CD4-positive, alpha-beta T cell (primary cell): ENCODE data around the gene ASS1. TPM values are rescaled to one million over a fixed set of nuclear protein-coding genes. Genes with fewer than 3 reads are reported as not detected.

Experiments
- ATAC-seq: fragments of 200-7000 bp; cut with Tn5 transposase; one replicate; pipeline ENCODE4 v1.10.0; 2022; ENCODE audit warnings: mild to moderate bottlenecking; ENCODE audit not compliant: poor library complexity
- CTCF ChIA-PET: fragments of 350-600 bp; sonication (Branson Sonifier 250); formaldehyde crosslinking; loops from one replicate; lab custom pipeline; 2021; ENCODE audit warnings: antibody characterized with exemption, inconsistent platforms; lab: Charles Lee
- POLR2A ChIA-PET: fragments of 350-600 bp; sonication (Branson Sonifier 250); formaldehyde crosslinking; loops from one replicate; lab custom pipeline; 2021; ENCODE audit warnings: antibody characterized with exemption, inconsistent platforms; lab: Charles Lee
- DNase-seq, 14 experiments: peaks; one replicate each; pipeline ENCODE4 v3.0.0-alpha.2; 2013 to 2020; ENCODE audit warnings: mixed read lengths in 2 of 14
- H3K27ac ChIP-seq, 2 donors: one replicate each; pipeline versions ENCODE4 v1.5.1 to v1.7.0; 2013; ENCODE audit warnings: low read length in 2 of 2, low read depth in 1 of 2, mild to moderate bottlenecking in 1 of 2
- H3K27me3 ChIP-seq, 2 experiments: 1 replicate in 1 of 2; 2 replicates in 1 of 2; pipeline versions ENCODE4 v1.6.1 to v1.7.0; 2013; ENCODE audit warnings: low read length in 2 of 2, control low read depth in 1 of 2, mild to moderate bottlenecking in 1 of 2, moderate library complexity in 1 of 2; ENCODE audit not compliant: insufficient read depth in 2 of 2, control insufficient read depth in 1 of 2
- H3K36me3 ChIP-seq: one replicate; pipeline ENCODE4 v1.6.1; 2013; ENCODE audit warnings: low read length, control low read depth; ENCODE audit not compliant: insufficient read depth
- H3K4me1 ChIP-seq: one replicate; pipeline ENCODE4 v1.6.1; 2013; ENCODE audit warnings: low read length, control low read depth; ENCODE audit not compliant: insufficient read depth
- H3K4me3 ChIP-seq: one replicate; pipeline ENCODE4 v1.5.1; 2013; ENCODE audit warnings: mild to moderate bottlenecking, low read length, moderate library complexity
- H3K9me3 ChIP-seq, 2 experiments: 1 replicate in 1 of 2; 2 replicates in 1 of 2; pipeline versions ENCODE4 v1.6.1 to v1.7.0; 2013; ENCODE audit warnings: low read length in 2 of 2, mild to moderate bottlenecking in 2 of 2, control low read depth in 1 of 2, moderate library complexity in 1 of 2; ENCODE audit not compliant: control insufficient read depth in 1 of 2, insufficient read depth in 1 of 2
- H3K27ac Mint-ChIP-seq: one replicate; pipeline ENCODE4 v1.8.0; 2020; ENCODE audit warnings: mixed read lengths
- H3K27me3 Mint-ChIP-seq: one replicate; pipeline ENCODE4 v1.8.0; 2021; ENCODE audit warnings: mixed read lengths
- H3K36me3 Mint-ChIP-seq: one replicate; pipeline ENCODE4 v1.8.0; 2021; ENCODE audit warnings: low read depth, mixed read lengths
- H3K4me1 Mint-ChIP-seq: one replicate; pipeline ENCODE4 v1.8.0; 2021; ENCODE audit warnings: low read depth, mixed read lengths
- H3K4me3 Mint-ChIP-seq: one replicate; pipeline ENCODE4 v1.8.0; 2020; ENCODE audit warnings: mild to moderate bottlenecking, mixed read lengths
- H3K9me3 Mint-ChIP-seq: one replicate; pipeline ENCODE4 v1.8.0; 2020; ENCODE audit warnings: mixed read lengths
- intact Hi-C, 2 experiments: fragments of 100-400 bp; cut with DNase I in 1 of 2; cut with micrococcal nuclease in 1 of 2; formaldehyde crosslinking; loops; one replicate each; pipeline versions ENCODE4 v1.15.1 to v1.9.0; 2023 to 2025; cut with DNase I, micrococcal nuclease
- total RNA-seq, 174 experiments: library from RNA in 2 of 174; stranded (reverse) in 2 of 174; gene quantifications; one replicate each; pipeline ENCODE4 v1.2.3 and lab custom pipeline; 2021 to 2026
- TF ChIP-seq, protein P1 (sequence below): fragments of 200-600 bp; IDR thresholded peaks from one replicate; pipeline ENCODE4 v1.8.0; 2022; ENCODE audit warnings: antibody characterized with exemption, mild to moderate bottlenecking

The ASS1 gene
- total RNA-seq, 2 experiments from 2014 or later: not detected

DNA sequence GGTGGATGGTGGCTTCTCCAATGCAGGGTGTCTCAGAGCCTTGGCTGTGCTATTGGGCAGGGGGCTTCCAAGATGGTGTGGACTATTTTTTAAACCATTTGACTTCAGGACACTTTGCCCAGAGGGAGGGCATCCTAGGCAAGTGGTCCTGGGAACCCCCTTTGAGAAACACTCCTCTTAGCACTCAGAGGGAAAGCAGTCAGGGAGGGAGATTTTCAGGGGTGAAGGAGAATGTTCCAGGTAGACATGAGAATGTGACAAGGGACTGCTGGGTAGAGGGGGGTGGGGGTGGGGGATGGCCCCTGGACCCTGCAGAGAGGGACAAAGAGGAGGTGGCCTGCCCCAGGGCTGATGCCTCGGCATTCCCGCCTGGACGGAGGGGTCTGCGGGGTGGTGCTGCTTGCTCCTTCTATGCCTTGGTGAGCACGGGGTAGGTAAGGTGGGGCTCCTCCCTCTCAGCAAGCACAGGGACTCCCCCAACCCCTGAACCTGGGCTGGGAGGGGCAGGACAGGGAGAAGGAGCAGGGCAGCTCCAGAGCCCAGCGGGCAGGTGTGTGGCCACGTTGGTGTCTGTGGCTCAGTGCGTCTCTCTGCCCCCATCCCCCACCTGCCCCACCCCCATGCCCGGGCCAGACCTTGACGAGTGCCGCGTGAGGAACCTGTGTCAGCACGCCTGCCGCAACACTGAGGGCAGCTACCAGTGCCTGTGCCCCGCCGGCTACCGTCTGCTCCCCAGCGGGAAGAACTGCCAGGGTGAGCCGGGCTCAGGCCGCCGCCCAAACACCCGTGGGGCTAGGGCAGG, 13.8 kb upstream of the ASS1 start:
- peaks cover 23 to 24% of the 10 kb centered on the region in 2 experiments for H3K27me3 ChIP-seq
- no peak overlapping the region for H3K27ac ChIP-seq
- POLR2A ChIA-PET: no interaction called here

DNA sequence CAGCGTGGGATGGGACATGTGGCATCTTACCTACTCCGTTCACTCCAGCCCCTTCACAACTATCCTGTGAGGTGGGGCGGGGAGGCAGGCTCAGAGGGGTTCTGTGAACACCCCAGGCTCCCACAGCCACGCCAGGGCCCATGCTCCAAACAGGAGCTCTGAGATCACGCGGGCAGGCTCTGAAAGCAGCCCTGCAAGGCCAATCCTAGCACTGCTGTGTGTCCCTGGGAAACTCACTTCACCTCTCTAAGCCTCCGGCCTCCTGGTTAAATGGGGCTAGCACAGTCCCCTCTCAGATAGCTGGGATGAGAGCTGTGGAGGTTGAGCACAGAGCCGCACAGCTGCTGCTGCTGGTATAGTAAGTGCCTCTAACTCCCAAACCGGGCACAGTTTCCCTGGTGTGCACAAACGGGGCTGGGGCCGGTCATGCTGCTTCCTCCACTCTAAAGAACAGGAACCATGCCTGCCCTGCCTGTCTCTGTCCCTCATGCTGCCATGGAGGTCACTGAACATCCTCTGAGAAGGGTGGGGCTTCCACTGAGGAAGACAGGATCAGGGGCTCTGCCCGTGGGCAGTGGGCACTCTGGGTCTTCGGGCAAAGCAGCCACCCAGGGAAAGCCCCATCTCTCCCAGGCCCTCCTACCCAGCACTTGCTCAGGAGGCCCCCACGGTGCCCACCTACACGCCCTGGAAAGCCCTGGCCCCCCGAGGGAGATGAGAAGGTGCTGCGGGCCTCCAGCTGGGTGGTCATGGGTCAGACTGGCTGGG, 13.0 kb upstream of the ASS1 start:
- DNase-seq (no peak), ATAC-seq (no peak)
- Mint-ChIP-seq H3K4me3 (no peak overlapping the region), H3K36me3 (no peaks in the 10 kb centered on the region), H3K27ac (no peak overlapping the region), H3K27me3 (peaks cover 43% of the 10 kb centered on the region), H3K4me1 (no peaks in the 10 kb centered on the region), H3K9me3 (no peaks in the 10 kb centered on the region)
- CTCF ChIA-PET: no interaction called here
- intact Hi-C loops: no loop called here
- H3K27me3 ChIP-seq: peaks cover 26 to 27% of the 10 kb centered on the region in 2 experiments
- H3K9me3 ChIP-seq: peaks cover 0 to 38% of the 10 kb centered on the region in 2 experiments
- no peak overlapping the region for H3K4me3 ChIP-seq
- peaks cover 8% of the 10 kb centered on the region for H3K4me1 ChIP-seq
- POLR2A ChIA-PET: no interaction called here
- H3K27ac ChIP-seq: no peak overlapping the region
- TF ChIP-seq, protein P1, sequence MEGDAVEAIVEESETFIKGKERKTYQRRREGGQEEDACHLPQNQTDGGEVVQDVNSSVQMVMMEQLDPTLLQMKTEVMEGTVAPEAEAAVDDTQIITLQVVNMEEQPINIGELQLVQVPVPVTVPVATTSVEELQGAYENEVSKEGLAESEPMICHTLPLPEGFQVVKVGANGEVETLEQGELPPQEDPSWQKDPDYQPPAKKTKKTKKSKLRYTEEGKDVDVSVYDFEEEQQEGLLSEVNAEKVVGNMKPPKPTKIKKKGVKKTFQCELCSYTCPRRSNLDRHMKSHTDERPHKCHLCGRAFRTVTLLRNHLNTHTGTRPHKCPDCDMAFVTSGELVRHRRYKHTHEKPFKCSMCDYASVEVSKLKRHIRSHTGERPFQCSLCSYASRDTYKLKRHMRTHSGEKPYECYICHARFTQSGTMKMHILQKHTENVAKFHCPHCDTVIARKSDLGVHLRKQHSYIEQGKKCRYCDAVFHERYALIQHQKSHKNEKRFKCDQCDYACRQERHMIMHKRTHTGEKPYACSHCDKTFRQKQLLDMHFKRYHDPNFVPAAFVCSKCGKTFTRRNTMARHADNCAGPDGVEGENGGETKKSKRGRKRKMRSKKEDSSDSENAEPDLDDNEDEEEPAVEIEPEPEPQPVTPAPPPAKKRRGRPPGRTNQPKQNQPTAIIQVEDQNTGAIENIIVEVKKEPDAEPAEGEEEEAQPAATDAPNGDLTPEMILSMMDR: no peak
- no peaks in the 10 kb centered on the region for H3K36me3 ChIP-seq

More for the DNA sequence above, 13.8 kb upstream of the ASS1 start:
- Mint-ChIP-seq H3K4me1 (no peaks in the 10 kb centered on the region), H3K27ac (no peak overlapping the region), H3K36me3 (no peaks in the 10 kb centered on the region), H3K9me3 (no peaks in the 10 kb centered on the region), H3K27me3 (peaks cover 37% of the 10 kb centered on the region), H3K4me3 (no peak overlapping the region)
- H3K4me3 ChIP-seq: no peak overlapping the region
- peaks cover 8% of the 10 kb centered on the region for H3K4me1 ChIP-seq
- TF ChIP-seq, protein P1: no peak
- intact Hi-C loops: no loop called here
- H3K9me3 ChIP-seq: peaks cover 0 to 38% of the 10 kb centered on the region in 2 experiments
- CTCF ChIA-PET: no interaction called here
- DNase-seq (no peak), ATAC-seq (no peak)
- no peaks in the 10 kb centered on the region for H3K36me3 ChIP-seq

DNA sequence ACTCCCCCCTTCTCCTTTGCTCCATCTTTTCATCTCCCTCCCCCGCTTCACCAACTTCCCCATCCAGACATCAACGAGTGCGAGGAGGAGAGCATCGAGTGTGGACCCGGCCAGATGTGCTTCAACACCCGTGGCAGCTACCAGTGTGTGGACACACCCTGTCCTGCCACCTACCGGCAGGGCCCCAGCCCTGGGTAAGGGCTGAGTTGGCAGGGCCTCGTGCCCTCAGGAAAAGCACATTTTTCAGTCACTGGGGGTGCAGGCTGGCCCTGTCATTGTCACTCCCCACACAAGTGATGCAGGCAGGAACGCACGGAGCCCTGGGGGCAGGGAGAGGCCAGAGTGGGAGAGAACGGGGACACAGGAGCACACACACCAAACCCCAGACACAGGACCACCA, 12.4 kb upstream of the ASS1 start:
- TF ChIP-seq, protein P1: no peak
- no peak overlapping the region for H3K27ac Mint-ChIP-seq
- Histone ChIP-seq H3K4me3 (no peak overlapping the region), H3K4me1 (peaks cover 8% of the 10 kb centered on the region), H3K9me3 (peaks cover 0 to 38% of the 10 kb centered on the region in 2 experiments), H3K27ac (no peak overlapping the region), H3K36me3 (no peaks in the 10 kb centered on the region), H3K27me3 (peaks cover 27 to 28% of the 10 kb centered on the region in 2 experiments)
- POLR2A ChIA-PET: no interaction called here
- no peaks in the 10 kb centered on the region for H3K36me3 Mint-ChIP-seq
- DNase-seq (no peak), ATAC-seq (no peak)
- intact Hi-C loops: no loop called here
- no peak overlapping the region for H3K4me3 Mint-ChIP-seq
- CTCF ChIA-PET: no interaction called here
- peaks cover 46% of the 10 kb centered on the region for H3K27me3 Mint-ChIP-seq
- H3K4me1 Mint-ChIP-seq: no peaks in the 10 kb centered on the region
- no peaks in the 10 kb centered on the region for H3K9me3 Mint-ChIP-seq
